GM12875 (cell line): ENCODE measurements around the gene ZDHHC12.

Experiments used
- H3K4me3 ChIP-seq: one replicate; pipeline ENCODE4 v1.5.1; 2011; ENCODE audit warnings: low read depth, low read length, control low read depth
- TF ChIP-seq, protein P1 (sequence below): IDR thresholded peaks from 2 replicates; pipeline ENCODE4 v1.5.1; 2011; ENCODE audit warnings: low read depth, mild to moderate bottlenecking, control low read depth, inconsistent platforms, low read length, moderate library complexity, borderline replicate concordance; ENCODE audit not compliant: insufficient read depth

Gene ZDHHC12

DNA sequence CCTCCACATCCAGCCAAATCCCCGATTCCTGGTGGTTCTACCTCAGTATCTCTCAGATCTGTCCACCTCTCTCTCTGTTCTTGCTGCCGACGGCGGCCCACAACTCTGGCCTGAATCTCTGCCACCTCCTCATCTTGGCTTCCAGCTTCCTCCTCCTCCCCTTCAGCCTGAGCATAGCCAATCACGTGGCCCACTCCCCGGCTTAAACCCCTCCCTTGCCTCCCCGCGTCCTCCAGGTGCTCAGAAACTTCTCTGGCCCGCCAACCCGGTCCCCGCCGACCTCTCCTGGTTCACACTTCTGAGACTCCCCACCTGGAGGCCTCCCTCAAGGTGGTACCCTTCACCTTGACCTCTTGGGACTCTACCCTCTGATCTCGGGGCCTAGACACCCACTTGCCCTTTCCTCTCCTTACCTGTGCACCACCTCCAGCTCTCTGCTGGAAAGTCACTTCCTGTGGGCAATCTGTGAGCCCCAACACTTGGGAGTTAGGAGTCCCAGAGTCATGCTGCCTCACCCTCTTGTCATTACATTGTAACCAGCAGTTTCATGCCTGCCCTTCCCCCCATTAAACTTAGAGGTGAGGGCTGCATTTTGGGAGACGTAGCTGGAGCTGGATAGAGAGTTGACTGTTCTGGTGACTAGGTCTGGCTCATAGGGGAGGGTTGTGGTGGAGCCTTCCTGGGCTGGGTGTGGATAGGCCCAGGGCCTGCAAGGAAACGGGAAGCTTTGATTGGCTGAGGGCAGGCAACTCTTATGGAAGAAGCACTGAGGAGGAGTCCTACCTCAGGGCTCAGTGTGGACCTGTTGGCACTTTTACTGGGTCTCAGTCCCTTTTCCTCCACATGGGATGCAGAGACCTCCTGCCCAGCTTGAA is 39.4 kb downstream of the ZDHHC12 start:
- TF ChIP-seq, protein P1, sequence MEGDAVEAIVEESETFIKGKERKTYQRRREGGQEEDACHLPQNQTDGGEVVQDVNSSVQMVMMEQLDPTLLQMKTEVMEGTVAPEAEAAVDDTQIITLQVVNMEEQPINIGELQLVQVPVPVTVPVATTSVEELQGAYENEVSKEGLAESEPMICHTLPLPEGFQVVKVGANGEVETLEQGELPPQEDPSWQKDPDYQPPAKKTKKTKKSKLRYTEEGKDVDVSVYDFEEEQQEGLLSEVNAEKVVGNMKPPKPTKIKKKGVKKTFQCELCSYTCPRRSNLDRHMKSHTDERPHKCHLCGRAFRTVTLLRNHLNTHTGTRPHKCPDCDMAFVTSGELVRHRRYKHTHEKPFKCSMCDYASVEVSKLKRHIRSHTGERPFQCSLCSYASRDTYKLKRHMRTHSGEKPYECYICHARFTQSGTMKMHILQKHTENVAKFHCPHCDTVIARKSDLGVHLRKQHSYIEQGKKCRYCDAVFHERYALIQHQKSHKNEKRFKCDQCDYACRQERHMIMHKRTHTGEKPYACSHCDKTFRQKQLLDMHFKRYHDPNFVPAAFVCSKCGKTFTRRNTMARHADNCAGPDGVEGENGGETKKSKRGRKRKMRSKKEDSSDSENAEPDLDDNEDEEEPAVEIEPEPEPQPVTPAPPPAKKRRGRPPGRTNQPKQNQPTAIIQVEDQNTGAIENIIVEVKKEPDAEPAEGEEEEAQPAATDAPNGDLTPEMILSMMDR, result no peak
- peak overlapping the region; percentile 66 for H3K4me3 ChIP-seq

- H3K4me3 ChIP-seq, result peak overlapping the region; percentile 66
- TF ChIP-seq, protein P1, result no peak
Observed at GRCh38 chr9:128684065-128684324, 39.9 kb downstream of the ZDHHC12 start.

- H3K4me3 ChIP-seq, result peak overlapping the region; percentile 66
- TF ChIP-seq, protein P1, result no peak
Observed at GRCh38 chr9:128683340-128684064, 40.4 kb downstream of the ZDHHC12 start.

DNA sequence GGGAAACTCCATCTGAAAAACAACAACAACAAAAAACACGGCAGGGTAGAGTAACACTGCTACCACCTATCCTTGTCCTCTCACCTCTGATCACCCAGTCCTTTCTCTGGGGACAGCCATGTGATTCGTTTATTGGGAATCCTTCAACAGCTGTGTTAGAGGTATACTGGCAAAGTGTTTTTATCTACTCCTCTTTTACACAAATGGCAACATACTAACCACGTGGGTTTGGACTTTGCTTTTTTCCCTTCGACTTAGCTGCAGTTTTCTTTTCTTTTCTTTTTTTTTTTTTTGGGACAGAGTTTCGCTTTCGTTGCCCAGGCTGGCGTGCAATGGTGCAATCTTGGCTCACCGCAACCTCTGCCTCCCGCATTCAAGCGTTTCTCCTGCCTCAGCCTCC is 46.1 kb downstream of the ZDHHC12 start:
- no peak overlapping the region for H3K4me3 ChIP-seq
- TF ChIP-seq, protein P1, result no peak

GRCh38 chr9:128675382-128675781 is 48.5 kb downstream of the ZDHHC12 start:
- TF ChIP-seq, protein P1, result no peak
- no peak overlapping the region for H3K4me3 ChIP-seq
